Measurements from ENCODE around the gene NXNL1. TPM values are rescaled to one million over a fixed set of nuclear protein-coding genes. Genes with fewer than 3 reads are reported as not detected.
"Not testable (repeated sequence)": the region's sequence is repeated elsewhere in the genome, so short reads cannot be mapped to it uniquely, and the experiment has no call there.

The NXNL1 gene
- not detected for polyA plus RNA-seq (ENCODE audit: insufficient read length in 3 of 3)

GRCh38 chr19:17460372-17461230, at the start of gene NXNL1:
TSS of gene NXNL1 (minus strand) at chr19:17460926. CDS start at chr19:17460869, 57 bp downstream.
- DNase-seq (ENCODE audit: low read depth in 3 of 3, low spot score in 2 of 3) = no peak

- not testable (repeated sequence) for DNase-seq (ENCODE audit: low read depth in 3 of 3, low spot score in 2 of 3)
Observed at GRCh38 chr19:17508558-17508933, 47.8 kb upstream of the NXNL1 start.

- no peak for DNase-seq (ENCODE audit: low read depth in 3 of 3, low spot score in 2 of 3)
Observed at GRCh38 chr19:17506745-17507144, 46.0 kb upstream of the NXNL1 start.

- DNase-seq (ENCODE audit: low read depth in 3 of 3, low spot score in 2 of 3) = no peak
Observed at GRCh38 chr19:17505223-17505622, 44.5 kb upstream of the NXNL1 start.

- no peak for DNase-seq (ENCODE audit: low read depth in 3 of 3, low spot score in 2 of 3)
Observed at GRCh38 chr19:17504456-17504855, 43.7 kb upstream of the NXNL1 start.

GRCh38 chr19:17504030-17504429, 43.3 kb upstream of the NXNL1 start:
- no peak for DNase-seq (ENCODE audit: low read depth in 3 of 3, low spot score in 2 of 3)

GRCh38 chr19:17503240-17503639, 42.5 kb upstream of the NXNL1 start:
- no peak for DNase-seq (ENCODE audit: low read depth in 3 of 3, low spot score in 2 of 3)

GRCh38 chr19:17500447-17501198, 39.9 kb upstream of the NXNL1 start:
- no peak for DNase-seq (ENCODE audit: low read depth in 3 of 3, low spot score in 2 of 3)

GRCh38 chr19:17499648-17500446, 39.1 kb upstream of the NXNL1 start:
- DNase-seq (ENCODE audit: low read depth in 3 of 3, low spot score in 2 of 3) = no peak

- not testable (repeated sequence) for DNase-seq (ENCODE audit: low read depth in 3 of 3, low spot score in 2 of 3)
Observed at GRCh38 chr19:17499025-17499424, 38.3 kb upstream of the NXNL1 start.

- no peak for DNase-seq (ENCODE audit: low read depth in 3 of 3, low spot score in 2 of 3)
Observed at GRCh38 chr19:17497149-17497798, 36.5 kb upstream of the NXNL1 start.

- no peak for DNase-seq (ENCODE audit: low read depth in 3 of 3, low spot score in 2 of 3)
Observed at GRCh38 chr19:17496337-17496997, 35.7 kb upstream of the NXNL1 start.

GRCh38 chr19:17495639-17496296, 35.0 kb upstream of the NXNL1 start:
- no peak for DNase-seq (ENCODE audit: low read depth in 3 of 3, low spot score in 2 of 3)

- no peak for DNase-seq (ENCODE audit: low read depth in 3 of 3, low spot score in 2 of 3)
Observed at GRCh38 chr19:17491287-17491686, 30.6 kb upstream of the NXNL1 start.

GRCh38 chr19:17490411-17490810, 29.7 kb upstream of the NXNL1 start:
- DNase-seq (ENCODE audit: low read depth in 3 of 3, low spot score in 2 of 3) = no peak

GRCh38 chr19:17489392-17490030, 28.8 kb upstream of the NXNL1 start:
- no peak for DNase-seq (ENCODE audit: low read depth in 3 of 3, low spot score in 2 of 3)

- DNase-seq (ENCODE audit: low read depth in 3 of 3, low spot score in 2 of 3) = peak in 1 of 3 donors; percentile 60
Observed at GRCh38 chr19:17488593-17489391, 28.1 kb upstream of the NXNL1 start.

Data from right renal cortex interstitium (tissue), 3 donors.